ENCODE results near the gene BSDC1.
A peak's percentile ranks its signal among the peaks of the same experiment; 100 is the strongest.
"Not testable (repeated sequence)": the region's sequence is repeated elsewhere in the genome, so short reads cannot be mapped to it uniquely, and the experiment has no call there.

BSDC1 gene, protein sequence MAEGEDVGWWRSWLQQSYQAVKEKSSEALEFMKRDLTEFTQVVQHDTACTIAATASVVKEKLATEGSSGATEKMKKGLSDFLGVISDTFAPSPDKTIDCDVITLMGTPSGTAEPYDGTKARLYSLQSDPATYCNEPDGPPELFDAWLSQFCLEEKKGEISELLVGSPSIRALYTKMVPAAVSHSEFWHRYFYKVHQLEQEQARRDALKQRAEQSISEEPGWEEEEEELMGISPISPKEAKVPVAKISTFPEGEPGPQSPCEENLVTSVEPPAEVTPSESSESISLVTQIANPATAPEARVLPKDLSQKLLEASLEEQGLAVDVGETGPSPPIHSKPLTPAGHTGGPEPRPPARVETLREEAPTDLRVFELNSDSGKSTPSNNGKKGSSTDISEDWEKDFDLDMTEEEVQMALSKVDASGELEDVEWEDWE

DNA sequence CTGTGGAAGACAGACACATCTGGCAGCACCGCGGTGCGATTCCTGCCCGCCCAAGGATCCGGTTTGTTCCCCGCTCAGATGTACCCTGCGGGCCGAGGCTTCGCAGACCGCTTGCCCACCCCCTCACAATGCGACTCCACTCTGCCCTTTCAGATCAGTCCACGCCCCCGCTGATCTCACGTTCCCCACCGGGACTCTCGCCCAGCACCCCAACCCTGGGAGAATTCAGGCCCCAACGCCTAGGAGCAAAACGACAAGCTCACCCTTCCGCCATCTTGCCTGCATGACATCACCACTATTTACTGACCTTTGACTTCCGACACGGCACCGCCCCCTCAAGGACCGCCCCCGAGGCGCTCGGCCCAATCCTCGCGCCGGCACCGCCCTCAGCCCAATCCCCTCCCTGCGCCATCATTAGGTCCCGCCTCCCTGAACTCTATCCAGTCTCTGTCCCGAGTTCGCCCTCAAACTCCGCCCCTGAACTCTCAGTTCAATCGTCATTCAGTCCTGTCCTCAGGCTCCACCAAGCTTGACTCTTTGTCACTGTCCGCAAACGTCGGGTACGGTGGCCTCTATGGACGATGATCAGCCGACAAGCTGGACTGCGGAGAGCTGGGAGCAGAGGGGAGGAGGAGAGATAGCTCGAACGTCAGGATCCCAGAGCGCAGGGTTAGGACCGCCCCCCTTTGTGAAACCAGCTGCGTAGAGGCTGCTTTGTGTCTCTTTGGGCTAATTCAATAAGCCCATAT lies at the start of gene BSDC1:
Gene BSDC1 (minus strand): TSS at position 301 of the 749 bp plus-strand sequence. CDS start 27 bp downstream, at position 274.
- DNase-seq: peak; percentile 97

DNA sequence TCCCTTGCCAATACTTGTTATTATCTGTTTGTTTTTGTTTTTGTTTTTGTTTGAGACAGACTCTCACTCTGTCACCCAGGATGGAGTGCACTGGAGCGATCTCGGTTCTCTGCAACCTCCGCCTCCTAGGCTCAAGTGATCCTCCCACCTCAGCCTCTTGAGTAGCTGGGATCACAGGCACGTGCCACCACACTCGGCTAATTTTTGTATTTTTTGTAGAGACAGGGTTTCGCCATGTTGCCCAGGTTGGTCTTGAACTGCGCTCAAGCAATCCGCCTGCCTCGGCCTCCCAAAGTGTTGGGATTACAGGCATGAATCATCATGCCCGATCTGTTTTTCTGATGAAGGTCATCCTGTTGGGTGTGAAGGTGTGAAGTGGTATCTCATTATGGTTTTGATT lies 47.2 kb upstream of the BSDC1 start:
- DNase-seq: not testable (repeated sequence)

DNA sequence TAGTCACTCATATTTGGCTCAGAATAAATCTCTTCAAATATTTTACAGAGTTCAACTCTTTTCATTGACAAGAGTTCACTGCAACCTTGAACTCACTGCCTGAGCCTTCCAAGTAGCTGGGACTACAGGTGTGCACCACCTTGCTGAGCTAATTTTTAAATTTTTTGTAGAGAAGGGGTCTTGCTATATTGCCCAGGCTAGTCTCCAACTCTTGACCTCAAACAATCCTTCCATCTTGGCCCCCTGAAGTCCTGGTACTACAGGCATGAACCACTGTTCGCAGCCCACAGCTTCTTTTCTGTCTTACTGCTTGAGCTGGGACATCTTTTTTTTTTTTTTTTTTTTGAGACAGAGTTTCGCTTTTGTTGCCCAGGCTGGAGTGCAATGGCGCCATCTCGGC lies 44.5 kb upstream of the BSDC1 start:
- DNase-seq: not testable (repeated sequence)

DNA sequence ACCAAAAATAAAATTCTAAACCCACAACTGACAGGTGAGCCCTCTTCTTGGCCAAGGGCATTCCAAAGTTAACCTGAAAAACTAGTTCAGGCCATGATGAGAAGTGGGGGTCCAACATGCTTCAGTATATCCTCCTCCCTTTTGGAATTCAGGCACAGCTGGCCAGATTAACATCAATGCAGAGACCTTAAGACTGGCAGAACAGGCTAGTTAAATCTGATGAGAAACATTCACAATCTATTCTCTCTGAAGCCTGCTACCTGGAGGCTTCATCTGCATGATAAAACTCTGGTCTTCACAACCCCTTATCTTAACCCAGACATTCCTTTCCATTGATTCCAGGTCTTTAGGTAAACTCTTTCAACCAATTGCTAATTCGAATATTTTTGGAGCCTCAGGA lies 43.9 kb upstream of the BSDC1 start:
- no peak for DNase-seq

DNA sequence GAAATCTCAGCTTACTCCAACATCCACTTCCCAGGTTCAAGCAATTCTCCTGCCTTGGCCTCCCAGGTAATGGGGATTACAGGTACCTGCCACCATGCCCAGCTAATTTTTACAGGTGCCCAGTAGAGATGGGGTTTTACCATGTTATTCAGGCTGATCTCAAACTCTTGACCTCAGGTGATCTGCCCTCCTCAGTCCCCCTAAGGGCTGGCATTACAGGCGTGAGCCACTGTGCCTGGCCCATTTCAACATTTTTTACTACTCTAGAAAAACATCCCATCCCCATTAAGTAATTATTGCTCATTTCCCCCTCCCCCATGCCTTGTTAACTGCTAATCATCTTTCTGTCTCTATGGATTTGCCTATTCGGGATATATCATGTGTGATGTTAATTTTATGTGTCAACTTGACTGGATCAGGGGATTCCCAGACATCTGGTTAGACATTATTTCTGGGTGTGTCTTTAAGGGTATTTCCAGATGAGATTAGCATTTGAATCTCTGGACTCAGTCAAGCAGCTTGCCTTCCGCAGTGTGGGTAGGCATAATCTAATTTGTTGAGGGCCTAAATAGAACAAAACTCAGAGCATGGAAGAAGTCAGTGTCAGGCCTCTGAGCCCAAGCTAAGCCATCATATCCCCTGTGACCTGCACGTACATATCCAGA lies 37.6 kb upstream of the BSDC1 start:
- no peak for DNase-seq

DNA sequence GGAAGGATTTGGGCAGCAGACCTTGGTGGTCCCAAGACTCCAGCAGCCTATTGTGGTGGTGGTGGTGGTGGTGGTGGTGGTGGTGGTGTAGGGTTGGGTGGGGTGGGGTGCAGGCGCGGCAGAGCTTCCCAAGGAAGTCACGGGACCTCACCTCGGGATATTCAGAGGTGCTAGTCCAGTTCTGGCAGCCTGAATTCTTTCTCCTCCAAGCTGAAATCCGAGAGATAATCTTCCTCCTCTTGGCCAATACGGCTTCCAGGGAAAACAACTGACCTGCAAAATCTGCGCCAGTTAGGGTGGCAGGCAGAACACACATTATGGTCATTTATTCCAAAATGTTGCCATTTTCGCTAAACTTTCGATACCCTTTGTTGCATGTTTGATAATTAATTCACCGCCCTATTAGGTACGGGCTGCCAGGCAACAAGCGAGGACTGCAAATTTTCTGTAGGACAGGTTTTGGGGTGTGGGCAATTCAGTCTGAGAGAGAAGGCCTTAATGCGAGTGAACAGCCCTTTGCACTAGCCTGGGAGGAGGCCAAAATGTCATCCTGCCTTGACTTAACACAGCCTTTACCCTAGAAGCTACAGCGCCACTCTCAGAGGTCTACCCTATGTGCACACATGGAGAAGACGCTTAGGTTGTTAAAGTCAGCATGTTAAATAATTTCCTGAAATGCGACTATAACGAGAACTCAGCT lies 33.2 kb upstream of the BSDC1 start:
- no peak for DNase-seq

DNA sequence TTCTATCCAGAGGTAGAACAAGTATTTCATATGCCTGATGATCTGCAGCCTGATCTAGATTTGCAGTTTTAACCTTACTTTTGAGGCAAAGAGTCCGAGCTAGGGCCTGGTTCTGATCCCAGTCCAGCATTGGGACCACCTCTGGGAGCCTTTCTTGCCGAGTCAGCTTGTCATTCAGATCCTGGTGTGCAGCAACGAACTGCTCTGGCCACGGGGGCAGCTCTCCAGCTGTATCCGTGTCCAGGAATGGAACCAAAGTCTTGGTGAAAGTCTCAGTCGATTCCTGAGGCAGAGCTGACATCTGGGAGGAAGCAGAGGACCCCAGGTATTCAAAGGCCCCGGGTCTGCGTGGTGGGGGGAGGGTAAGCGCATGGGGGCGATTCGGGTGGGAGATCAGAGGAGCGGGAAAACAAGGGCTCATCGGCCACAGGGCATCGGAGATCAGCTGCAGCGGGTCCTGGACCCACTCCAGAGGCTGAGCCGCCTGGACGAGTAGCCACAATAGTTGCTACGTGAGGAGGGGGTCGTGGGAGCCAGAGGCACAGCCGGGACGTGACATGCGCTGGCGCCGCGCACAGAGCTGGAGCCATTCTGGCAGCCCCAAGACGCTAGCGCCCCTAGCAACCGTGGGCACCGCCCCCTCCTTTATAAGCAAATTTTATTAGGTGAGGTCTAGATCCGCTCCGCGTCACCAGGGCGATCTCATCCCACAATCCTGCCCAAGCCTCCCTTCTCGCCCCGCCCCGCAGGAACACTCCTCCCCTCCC lies 32.4 kb upstream of the BSDC1 start:
- DNase-seq: peak in 1 of 2 experiments; percentile 8

DNA sequence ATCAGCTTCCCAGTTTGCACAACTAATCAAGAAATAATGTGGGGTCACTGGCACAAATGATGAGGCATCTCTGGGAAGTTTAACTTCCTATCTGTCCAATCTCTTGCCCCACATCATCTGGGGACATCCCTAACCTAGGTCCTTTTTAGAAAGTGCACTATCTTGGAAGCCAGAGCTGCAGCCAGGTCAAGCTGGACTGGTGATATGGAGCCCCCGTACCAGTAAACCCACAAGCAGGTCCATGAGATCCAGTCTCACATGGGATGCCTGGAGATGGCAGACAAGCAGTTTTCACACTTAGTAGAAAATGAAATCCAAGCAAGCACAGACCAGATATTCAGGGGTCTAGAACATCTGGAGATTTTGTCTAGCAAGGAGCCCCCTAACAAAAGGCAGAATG lies 27.5 kb upstream of the BSDC1 start:
- no peak for DNase-seq

DNA sequence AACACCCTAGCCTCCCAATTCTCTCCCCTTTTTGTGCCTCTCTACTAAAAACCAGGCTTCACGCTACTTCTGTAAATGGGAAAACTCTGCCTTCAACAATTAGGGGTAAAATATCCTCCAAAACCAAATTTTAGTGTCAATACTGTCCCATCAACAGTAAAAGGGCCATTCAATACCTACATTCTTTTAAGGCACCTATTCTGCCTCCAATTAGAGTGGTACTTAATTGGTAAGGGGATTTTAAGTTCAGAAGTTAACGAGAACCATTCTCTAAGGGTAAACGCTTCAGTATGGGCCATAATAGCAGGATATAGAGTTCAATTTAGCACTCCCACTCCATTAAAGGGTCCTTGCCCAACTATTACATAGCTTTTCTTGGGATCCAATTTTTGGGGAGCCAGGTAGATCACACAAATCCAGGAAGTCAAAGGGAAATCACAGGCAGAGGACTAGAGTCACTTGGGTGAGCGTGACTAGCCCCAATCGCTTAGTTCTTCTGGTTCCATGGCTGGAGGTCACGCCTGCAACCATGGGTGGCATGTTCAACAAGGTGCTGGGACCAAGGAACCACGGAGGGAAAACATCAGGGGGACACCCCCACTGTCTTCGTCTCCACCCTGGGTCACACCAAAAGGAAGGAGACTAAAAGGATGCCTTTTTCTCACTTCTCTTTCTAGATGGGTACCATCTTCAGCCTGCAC lies 20.1 kb upstream of the BSDC1 start:
- no peak for DNase-seq

DNA sequence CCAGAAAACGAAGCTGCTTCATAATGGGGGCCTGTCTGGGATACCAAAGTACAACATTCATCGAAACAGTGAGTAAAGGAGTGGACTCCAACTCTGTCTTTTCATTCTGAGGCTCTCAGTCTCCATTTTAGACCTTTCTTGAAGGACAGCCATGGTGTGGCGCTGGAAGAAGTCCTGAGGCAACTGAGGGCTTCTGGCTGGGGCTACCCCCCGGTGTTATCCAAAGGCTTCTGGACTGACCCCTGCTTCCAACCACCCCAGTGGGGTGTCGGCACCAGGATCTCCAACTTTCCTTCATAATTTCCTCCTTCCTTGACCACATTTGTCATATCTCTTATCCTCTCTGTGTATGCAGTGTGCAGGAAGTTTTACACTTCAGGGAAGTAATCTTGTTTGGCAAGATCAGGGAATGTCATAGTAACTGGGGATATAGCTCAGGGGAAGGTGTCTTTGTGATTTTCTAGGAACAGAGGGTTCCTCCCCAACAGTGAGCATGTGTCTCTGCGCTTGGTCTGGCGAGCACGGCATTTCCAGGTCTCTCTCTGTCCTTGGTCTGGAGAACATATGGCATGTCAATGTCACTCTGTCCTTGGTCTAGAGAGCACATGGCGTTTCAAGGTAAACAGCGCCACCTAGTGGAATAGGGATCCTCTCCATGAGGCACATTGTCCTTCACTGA lies 19.4 kb upstream of the BSDC1 start:
- DNase-seq: peak; percentile 71 to 88

DNA sequence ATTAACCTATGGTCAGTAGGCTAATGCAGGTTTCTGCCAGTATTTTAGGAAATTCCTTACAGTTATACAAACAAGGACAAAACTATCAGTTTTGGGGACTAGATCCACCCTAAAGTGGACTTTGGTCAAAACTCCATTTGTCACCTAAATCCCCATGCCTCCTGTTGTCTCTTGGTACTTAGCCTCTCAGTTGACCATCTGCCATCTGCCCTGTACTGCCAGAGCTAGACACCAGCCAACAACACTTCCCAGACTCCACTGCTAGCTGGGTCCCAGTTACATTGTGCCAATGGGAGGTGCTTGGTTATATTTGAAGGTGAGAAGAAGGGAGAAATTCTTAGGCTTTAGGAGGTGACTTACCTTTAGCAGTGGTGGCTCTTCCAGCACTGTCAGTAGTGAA lies 17.0 kb upstream of the BSDC1 start:
- DNase-seq: peak in 1 of 2 experiments; percentile 67

DNA sequence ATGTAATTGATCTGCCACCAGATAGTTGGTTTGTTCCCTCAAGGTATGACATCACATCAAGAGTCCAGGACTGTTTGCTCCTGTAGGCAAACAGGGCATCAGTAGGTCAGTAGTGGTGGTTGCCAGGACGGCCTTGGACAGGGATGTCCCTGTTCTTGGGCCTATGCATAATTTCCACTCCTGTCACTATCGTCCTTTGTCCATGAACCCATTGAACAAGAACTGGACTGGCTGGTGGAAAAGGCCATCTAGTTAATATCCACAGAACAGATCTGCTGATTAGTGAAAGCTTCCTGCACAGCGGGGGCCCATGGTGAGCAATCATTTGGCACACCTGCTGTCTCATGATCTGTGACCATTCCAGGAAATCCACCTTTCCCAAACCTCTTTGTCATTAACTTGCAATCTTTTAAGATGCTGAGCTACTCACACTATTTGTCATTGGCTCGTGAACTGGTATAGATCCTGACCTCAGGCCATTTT lies 12.4 kb upstream of the BSDC1 start:
- DNase-seq: no peak

DNA sequence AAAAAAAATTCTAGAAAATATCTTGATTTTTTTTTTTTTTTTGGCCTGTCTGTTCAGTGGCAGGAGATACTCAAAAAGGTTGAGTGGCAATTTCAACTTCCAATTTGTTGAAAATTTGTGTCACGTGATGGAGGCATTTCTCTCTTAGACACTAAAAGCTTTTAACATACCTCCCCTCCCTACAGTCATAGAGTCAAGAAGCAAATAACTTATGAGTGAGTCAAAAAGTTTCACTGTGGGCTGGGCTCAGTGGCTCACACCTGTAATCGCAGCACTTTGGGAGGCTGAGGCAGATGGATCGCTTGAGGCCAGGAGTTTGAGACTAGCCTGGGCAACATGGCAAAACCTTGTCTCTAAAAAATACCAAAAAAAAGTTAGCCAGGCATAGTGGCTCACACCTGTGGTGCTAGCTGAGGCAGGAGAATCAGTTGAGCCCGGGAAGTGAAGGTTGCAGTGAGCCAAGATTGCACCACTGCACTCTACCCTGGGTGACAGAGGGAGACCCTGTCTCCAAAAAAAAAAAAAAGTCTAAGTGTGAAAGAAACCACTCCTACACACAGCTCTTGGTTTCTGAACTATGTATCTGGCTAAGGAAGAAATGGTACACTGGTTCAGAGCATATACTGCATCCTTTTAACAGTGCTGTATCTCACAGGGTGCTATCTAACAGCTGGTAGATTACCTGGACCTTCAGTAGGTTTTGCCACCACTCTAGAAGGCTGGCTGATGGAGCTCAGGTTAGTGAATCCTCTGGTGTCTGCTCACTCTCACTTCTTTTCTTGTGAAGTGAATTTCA lies 11.6 kb upstream of the BSDC1 start:
- no peak for DNase-seq

DNA sequence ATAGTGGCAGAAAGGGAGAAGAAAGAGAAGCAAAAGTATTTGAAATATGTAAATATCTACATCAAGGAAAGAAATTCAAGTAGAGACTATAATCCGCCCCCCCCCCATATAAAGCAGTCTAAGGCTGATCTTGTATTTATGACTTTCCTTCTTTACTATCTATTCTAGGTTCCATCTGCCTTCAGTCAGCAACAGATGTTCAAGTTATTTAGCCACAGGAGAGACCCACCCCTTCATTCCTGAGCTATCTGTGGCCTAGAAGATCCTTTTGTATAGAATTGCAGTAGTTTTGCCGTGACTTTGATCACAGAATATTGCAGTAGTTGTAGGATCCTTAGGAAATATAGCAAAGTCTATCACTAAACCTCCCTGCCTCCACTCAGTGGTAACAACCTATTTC lies 10.7 kb upstream of the BSDC1 start:
- no peak for DNase-seq

DNA sequence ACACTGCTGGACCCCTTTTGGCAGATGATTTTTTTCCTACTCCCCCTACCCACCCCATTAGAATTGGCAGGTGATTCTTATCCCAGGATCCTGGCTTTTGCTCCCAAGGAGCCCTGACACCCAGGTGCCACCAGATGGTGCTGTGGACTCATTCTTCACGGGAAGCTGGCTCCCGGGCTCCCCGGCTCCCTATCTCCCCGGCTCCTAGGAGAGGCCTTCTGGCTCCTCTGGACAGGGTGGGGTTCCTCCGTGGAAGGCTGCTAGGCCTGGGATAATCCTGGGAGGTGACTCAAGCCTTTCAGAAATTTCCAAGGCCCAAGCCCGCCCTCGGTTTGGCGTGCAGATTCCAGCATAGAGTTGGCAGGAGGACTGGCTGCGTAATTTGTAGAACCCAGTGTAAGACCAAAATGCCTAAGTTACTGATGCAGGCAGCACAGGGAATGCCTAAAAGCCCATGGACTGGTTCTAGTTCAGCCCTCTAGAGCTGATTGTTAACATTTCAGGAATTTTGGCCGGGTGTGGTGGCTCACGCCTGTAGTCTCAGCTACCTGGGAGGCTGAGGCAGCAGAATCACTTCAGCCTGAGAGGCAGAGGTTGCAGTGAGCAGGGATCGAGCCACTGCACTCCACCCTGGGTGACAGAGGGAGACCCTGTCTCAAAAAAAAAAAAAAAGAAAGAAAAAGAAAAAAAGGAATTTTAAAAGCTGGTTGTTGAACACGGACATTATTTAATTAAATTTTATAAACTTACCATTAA lies 6.8 kb upstream of the BSDC1 start:
- peak; percentile 39 to 87 for DNase-seq

DNA sequence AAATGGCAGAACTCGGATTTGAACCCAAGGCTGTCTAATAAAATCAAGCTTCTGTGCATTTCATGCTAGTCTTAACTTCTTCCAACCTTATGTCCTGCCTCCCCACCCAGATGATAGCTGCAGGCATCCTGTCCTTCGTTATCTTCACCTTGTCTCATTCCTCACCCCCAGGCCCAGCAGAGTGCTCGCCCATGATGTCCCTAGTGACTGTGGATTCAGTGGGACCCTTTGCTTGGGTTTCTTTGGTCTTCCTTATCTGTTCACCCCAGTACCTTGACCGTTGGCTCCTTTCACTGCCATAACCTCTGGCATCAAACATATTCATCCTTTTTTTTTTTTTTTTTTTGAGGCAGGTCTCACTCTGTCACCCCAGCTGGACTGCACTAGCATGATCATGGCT lies 5.6 kb upstream of the BSDC1 start:
- no peak for DNase-seq

DNA sequence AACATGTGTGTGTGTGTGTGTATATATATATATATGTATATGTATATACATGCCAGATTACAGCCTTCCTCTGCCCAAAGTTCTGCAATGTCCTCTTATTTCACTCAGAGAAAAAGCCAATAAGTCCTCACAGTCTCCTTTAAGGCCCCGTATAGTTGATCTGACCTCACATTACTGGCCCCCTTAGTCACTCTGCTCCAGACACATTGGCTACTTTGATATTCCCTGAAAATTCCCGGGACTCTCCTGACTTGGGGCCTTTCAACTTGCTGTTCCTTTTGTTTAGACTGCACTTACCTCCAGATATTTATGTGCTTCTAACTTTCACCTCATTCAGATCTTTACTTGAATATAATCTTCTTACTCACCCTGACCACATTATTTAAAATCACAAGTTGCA lies 4.2 kb upstream of the BSDC1 start:
- DNase-seq: no peak

DNA sequence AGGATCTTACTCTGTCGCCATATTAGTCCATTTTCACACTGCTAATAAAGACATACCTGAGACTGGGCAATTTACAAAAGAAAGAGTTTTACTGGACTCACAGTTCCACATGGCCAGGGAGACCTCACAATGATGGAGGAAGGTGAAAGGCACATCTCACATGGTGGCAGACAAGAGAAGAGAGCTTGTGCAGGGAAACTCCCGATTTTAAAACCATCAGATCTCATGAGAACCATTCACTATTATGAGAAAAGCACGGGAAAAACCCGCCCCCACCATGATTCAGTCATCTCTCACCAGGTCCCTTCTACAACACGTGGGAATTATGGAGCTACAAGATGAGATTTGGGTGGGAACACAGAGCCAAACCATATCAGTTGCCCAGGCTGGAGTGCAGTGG lies 2.3 kb upstream of the BSDC1 start:
- DNase-seq: not testable (repeated sequence)

DNA sequence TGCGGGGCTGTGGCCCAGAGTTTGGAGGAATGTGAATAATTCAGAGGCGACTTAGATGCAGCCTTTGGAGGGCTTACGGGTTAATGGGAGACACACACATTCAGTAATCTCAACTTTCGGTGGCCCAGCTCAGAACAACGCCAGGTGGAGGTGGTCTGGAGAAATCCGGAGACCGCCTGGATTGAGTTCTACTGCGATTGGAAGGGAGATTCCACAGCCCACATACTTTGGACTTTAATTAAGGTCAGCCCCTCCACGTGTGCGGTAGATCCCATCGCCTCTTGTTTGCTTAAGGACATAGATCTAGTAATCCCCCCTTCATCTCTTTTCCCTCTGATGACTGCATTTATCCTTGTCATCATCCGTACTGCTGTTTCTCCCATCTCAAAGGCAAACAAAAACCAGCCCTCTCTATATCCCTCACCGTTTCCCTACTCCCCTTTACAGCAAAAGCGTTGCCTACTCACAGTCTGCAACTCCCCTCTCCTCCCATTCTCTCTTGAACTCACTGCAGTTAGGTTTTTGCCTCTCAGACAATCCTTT lies 720 bp upstream of the BSDC1 start:
- no peak for DNase-seq
